ENCODE data around the gene PGS1.

PGS1 gene

GRCh38 chr17:78390241-78391050, 12.0 kb downstream of the PGS1 start:
- no peak for DNase-seq

- DNase-seq = no peak
Measured at GRCh38 chr17:78391051-78391431, 12.6 kb downstream of the PGS1 start.

- DNase-seq = no peak
Measured at GRCh38 chr17:78391843-78392242, 13.4 kb downstream of the PGS1 start.

- DNase-seq = no peak
Measured at GRCh38 chr17:78392295-78392694, 13.8 kb downstream of the PGS1 start.

GRCh38 chr17:78393575-78393974, 15.1 kb downstream of the PGS1 start:
- DNase-seq = no peak

- DNase-seq = no peak
Measured at GRCh38 chr17:78394209-78394608, 15.8 kb downstream of the PGS1 start.

GRCh38 chr17:78395155-78395554, 16.7 kb downstream of the PGS1 start:
- no peak for DNase-seq

GRCh38 chr17:78396441-78397337, 18.2 kb downstream of the PGS1 start:
- no peak for DNase-seq

- no peak for DNase-seq
Measured at GRCh38 chr17:78397681-78398101, 19.2 kb downstream of the PGS1 start.

GRCh38 chr17:78398390-78398789, 19.9 kb downstream of the PGS1 start:
- no peak for DNase-seq

- DNase-seq = no peak
Measured at GRCh38 chr17:78399028-78399692, 20.7 kb downstream of the PGS1 start.

GRCh38 chr17:78399693-78400144, 21.3 kb downstream of the PGS1 start:
- DNase-seq = no peak

- DNase-seq = no peak
Measured at GRCh38 chr17:78400581-78401240, 22.3 kb downstream of the PGS1 start.

GRCh38 chr17:78401246-78401645, 22.8 kb downstream of the PGS1 start:
- DNase-seq = no peak

- DNase-seq = no peak
Measured at GRCh38 chr17:78401891-78402290, 23.4 kb downstream of the PGS1 start.

GRCh38 chr17:78403822-78404221, 25.4 kb downstream of the PGS1 start:
- no peak for DNase-seq

- DNase-seq = no peak
Measured at GRCh38 chr17:78406396-78406795, 27.9 kb downstream of the PGS1 start.

- DNase-seq = no peak
Measured at GRCh38 chr17:78406920-78407319, 28.5 kb downstream of the PGS1 start.

- DNase-seq = no peak
Measured at GRCh38 chr17:78407387-78408000, 29.0 kb downstream of the PGS1 start.

GRCh38 chr17:78408476-78409050, 30.1 kb downstream of the PGS1 start:
- no peak for DNase-seq

- DNase-seq = no peak
Measured at GRCh38 chr17:78409191-78409928, 30.9 kb downstream of the PGS1 start.

Measured in CD4-positive, alpha-beta T cell treated with Interferon alpha-2 for 1 hour (primary cell).